GM19397 (cell line): ENCODE measurements around the gene CALR.
"Not testable (repeated sequence)": the region's sequence is repeated elsewhere in the genome, so short reads cannot be mapped to it uniquely, and the experiment has no call there.

Source experiments
- ATAC-seq: cut with Tn5 transposase; IDR thresholded peaks from one replicate; pipeline ENCODE4 v1.9.1; 2021; ENCODE audit warnings: mild to moderate bottlenecking, moderate library complexity; ENCODE audit not compliant: unreplicated experiment

CALR gene

DNA sequence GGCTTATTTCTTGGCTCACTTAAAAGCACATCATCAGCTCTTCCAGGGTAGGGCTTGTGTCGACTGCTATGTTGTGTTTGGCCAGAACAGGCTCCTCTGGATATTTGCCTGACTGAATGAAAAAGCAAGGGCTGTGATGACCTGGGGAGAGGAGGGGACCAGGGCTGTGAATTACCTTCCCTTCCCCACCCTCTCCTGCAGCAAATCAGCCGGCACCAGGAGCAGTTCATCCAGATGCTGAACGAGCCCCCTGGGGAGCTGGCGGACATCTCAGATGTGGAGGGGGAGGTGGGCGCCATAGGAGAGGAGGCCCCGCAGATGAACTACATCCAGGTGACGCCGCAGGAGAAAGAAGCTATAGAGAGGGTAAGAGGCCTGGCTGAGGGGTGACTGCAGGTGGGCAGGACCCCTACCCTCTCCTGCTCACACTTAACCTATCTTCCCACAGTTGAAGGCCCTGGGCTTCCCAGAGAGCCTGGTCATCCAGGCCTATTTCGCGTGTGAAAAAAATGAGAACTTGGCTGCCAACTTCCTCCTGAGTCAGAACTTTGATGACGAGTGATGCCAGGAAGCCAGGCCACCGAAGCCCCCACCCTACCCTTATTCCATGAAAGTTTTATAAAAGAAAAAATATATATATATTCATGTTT lies 14.2 kb downstream of the CALR start:
- ATAC-seq = no peak

DNA sequence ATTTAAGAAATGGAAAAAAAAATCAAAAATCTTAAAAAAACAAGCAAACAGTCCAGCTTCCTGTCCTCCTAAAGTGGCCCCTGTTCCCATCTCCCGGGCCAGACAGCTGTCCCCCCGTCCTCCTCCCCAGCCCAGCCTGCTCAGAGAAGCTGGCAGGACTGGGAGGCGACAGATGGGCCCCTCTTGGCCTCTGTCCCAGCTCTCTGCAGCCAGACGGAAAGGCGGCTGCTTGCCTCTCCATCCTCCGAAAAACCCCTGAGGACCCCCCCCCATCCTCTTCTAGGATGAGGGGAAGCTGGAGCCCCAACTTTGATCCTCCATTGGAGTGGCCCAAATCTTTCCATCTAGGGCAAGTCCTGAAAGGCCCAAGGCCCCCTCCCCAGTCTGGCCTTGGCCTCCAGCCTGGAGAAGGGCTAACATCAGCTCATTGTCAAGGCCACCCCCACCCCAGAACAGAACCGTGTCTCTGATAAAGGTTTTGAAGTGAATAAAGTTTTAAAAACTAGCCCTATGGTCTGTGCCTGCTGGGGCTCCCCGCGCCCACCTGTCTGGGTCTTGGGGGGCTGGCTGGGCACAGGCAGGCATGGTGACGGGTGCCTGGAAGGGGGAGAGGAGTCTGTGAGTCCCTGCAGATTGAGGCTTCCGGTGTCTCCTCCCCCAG lies 14.9 kb downstream of the CALR start:
- no peak for ATAC-seq

DNA sequence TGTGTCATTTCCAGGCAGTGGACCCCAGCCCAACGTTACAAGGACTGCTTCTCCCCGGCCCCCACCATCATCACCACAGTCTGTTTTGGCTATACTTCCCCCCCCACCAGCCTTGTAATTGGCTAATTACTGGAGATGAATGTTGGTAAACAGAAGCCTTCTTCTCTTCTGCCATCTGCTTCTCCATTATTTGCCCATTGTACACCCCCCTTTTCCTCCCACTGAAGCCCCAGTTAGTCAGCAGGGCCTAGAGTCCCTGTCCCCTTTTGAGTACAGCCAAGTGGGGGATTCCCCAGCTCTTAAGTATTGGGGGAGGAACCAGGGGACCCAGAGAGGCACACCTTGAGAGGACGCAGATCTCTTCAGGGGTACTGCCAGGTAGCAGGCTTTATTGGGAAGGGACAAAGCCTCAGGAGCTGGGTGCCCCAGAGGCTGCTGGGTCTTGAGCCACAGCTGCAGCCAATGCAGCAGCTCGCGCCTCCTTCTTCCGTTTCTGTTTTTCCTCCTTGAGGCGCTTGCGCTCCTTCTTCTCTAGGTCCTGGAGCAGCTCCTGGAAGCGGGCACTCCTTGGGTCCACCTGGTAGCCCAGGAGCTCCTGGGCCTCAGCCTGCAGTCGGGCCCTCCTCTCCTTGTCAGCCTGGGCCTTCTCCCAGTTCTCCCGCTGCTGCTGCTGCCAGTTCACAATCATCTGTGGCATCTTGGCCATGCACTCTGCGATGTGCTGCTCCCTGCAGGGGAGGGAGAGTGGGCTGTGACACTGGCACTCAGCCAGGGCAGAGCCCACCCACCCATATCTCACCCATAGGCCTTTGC lies 15.6 kb downstream of the CALR start:
- no peak for ATAC-seq

DNA sequence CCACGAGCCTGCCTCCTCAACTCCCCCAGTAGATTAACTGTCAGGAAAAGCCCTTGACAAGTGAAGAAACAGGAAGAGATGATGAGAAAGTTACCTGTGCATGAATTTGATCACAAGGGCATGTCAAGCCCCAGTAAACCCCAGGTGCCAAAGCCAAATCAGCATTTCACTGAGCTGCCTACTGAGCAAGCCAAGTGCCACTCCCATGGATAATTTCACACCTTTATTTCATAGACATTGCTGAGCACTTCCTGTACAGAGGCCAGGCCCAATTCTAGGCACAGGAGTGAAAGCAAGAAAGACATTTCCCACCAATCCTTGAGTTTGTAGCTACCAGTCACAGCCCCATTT lies 16.2 kb downstream of the CALR start:
- no peak for ATAC-seq

DNA sequence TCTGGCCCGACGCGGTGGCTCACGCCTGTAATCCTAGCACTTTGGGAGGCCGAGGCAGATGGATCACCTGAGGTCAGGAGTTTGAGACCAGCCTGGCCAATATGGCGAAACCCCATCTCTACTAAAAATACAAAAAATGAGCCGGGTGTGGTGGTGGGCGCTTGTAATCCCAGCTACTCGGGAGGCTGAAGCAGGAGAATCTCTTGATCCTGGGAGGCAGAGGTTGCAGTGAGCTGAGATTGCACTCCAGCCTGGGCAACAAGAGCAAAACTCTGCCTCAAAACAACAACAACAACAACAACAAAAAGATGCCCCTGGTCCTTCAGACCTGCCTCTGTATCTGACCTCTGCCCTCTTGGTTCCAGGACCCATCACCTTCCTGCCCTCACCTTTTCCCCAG lies 17.2 kb downstream of the CALR start:
- not testable (repeated sequence) for ATAC-seq

DNA sequence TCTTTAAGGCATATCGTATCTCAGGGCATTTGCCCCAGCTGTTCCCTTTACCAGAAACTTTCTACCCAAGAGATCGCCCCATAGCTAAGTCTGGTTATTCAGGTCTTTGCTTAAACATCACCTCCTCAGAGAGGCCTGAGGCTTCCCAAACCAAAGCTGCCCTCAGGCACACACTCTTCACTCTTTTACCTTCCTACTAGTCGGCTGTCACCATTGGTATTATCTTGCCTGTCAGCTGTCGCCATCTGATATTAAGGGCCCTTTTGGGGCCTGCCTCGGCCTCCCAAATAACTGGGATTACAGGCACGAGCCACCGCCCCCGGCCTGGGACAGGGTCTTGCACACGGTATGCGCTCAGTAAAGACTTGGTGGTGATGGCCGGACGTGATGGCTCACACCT lies 17.6 kb downstream of the CALR start:
- no peak for ATAC-seq

DNA sequence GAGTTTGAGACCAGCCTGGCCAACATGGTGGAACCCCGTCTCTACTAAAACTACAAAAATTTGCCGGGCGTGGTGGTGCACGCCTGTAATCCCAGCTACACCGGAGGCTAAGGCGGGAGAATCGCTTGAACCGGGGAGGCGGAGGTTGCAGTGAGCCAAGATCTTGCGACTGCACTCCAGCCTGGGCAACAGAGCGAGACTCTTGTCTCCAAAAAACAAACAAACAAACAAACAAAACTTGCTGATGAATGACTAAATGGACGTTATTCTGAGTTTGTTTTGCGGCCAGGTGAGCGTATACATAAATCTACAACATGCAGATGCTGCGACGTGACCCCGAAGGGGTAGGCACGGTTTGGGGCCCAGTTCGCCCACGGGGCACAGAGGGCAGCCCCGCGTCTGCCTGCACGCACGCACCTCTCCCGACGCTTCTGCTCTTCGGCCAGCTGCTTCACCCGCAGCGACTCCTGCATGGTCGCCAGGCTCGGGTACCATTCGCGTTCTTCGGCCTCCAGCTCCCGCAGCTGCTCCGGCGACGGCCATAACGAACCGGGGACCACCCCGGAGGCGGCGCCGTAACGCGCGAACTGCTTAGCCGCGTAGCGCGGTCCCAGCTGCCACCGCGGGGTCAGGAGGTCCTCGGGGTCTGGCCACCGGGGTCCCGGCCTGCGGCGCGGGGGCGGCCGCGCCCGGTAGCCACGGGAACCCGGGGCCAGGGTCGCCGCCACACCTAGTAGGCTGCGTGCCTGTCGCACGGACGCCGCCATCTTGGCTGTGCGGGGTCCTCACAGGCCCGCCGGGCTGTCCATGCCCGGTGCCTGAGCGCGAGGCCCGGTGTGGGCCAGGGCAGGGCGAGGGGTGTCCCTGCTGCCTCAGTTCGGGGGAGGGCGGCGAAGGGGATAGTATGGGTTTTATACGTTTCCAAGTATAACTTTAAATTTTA lies 18.3 kb downstream of the CALR start, which contains the start of gene GADD45GIP1:
Gene GADD45GIP1 (minus strand): TSS at position 778 of the 943 bp plus-strand sequence. CDS start 11 bp downstream, at position 767.
- ATAC-seq = peak; percentile 87

DNA sequence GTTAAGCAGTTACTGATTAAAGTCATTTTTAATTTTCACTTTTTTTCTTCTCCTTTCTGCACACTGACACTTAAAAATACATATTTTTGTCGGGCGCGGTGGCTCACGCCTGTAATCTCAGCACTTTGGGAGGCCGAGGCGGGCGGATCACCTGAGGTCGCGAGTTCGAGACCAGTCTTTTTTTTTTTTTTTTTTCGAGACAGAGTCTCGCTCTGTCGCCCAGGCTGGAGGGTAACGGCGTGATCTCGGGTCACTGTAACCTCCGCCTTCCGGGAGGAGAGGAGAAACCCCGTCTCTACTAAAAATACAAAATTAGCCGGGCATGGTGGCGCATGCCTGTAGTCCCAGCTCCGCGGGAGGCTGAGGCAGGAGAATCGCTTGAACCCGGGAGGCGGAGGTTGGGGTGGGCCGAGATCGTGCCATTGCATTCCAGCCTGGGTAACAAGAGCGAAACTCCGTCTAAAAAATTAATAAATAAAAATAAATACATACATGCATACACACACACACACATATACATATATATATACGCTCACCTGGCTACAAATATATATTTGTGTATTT lies 19.1 kb downstream of the CALR start:
- ATAC-seq = not testable (repeated sequence)

DNA sequence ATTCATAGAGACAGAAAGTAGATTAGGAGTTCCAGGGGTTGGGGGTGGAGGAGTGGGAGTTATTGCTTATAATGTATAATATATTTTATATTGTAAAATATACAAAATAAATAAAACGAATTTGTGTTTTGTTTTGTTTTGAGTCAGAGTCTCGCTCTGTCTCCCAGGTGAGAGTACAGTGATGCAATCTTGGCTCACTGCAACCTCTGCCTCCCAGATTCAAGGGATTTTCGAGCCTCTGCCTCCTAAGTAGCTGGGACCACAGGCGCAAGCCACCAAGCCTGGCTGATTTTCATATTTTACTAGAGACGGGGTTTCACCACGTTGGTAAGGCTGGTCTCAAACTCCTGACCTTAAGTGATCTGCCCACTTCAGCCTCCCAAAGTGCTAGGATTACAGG lies 21.1 kb downstream of the CALR start:
- no peak for ATAC-seq

DNA sequence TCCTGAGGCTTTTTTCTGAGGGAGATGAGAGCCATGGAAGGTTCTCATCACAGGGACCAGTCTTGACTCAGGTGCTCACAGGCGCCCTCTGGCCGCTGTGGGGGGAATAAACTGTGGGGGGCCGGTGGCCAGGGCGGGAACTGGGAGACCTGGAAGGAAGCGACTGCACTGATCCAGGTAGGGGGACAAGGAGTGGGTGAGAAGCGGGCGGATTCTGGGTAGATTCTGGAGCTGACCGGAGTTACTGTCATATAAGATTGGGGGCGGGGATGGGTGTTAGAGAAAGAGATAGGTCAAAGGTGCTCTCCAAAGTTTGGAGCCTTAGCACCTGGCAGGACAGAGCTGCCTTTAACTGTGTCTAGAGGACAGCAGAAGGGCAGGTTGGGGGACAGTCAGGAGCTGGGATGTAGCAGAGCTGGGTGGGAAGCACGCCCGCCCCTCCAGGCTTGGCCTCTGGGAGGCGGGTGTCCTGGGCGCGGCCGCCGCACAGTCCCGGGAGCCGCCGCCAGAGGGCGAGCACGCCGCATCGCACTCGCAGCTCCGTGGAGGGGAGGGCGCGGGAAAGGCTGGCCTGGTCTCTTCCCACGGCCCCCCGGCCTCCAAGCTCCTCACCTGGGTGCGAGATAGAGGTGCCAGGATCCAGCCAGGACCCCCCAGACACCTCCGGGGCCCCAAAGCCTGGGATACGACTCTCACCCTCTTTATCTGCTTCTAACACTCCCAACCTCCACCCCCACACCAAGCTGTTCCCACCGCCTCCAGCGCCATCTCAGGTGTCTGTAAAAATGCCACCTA lies 26.8 kb downstream of the CALR start:
- ATAC-seq = peak; percentile 79

DNA sequence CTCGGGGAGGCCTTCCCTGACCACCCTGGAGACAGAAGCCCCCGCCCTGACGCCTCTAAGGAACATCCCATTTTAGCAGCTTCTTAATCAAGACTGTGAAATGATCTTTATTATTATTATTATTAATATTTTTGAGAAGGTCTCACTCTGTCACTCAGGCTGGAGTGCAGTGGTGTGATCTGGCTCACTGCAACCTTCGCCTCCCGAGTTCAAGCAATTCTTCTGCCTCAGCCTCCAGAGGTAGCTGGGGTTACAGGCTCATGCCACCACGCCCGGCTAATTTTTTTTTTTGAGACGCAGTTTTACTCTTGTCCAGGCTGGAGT lies 27.4 kb downstream of the CALR start:
- ATAC-seq = no peak

DNA sequence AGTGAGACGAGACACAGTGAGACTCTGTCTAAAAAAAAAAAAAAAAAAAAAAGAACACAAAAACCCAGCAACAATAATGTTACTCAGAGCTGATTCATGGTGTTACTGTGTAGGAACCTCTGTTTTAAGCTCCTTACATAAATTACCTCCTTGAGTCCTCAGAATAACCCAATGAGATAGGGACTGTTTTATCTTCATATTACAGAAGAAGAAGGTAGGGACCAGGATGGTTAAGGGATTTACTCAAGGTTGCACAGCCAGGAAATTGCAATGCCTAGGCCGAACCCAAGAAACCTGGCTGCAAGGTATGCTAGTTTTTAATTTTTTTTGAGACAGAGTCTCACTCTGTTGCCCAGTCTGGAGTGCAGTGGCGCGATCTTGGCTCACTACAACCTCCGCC lies 29.5 kb downstream of the CALR start:
- ATAC-seq = no peak

DNA sequence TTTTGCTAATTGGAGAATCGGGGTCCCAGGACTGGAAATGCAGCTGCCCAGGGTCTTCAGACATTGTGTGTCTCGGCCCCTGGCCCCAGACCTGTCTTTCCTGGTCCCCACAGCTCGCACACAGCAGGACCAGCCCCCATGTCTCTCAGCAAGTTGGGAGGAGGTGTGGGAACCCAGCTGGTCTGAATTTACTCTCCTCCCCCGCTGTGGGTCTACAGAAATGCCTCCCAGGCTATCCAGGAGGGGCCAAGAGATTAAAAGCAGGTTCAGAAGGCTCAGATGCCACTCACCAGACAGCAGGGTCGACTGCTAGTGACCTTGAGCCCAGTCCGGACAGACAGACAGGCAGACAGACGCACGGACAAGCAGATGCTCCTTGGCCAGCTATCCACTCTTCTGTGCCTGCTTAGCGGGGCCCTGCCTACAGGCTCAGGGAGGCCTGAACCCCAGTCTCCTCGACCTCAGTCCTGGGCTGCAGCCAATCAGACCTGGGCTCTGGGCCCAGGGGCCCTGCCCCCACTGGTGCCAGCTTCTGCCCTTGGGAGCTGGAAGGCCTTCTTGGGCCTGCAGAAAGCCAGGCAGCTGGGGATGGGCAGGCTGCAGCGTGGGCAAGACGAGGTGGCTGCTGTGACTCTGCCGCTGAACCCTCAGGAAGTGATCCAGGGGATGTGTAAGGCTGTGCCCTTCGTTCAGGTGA lies 31.0 kb downstream of the CALR start, which contains the start of gene DAND5:
Gene DAND5 (plus strand): TSS at position 285 of the 697 bp plus-strand sequence. CDS start 85 bp downstream, at position 370.
- ATAC-seq = no peak

DNA sequence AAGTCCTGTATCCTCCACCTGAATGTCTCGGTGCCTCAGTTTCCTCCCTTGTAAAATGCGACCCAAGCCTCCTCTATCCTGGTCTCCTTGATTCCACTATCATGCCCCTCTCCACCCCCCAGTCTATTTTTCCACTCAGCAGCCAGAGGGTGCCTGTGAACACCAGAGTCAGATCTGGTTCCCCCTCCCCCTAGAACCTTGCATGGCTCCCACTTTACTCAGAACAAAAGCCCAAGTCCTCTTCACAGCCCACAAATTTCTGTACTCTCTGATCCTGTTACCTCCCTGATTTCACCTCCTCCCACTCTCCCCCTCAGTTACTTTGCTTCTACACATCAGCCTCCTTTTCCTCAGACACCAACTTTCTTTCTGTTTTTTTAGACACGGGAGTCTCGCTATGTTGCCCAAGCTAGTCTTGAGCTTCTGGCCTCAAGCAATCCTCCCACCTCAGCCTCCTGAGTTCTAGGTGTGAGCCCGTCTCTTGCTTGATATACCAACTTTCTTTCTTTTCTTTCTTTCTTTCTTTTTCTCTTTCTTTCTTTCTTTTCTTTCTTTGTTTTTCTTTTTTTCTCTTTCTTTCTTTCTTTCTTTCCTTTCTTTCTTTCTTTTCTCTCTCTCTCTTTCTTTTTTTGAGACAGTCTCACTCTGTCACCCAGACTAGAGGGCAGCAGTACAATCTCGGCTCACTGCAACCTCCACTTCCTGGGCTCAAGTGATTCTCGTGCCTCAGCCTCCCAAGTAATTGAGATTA lies 31.8 kb downstream of the CALR start:
- ATAC-seq = no peak

DNA sequence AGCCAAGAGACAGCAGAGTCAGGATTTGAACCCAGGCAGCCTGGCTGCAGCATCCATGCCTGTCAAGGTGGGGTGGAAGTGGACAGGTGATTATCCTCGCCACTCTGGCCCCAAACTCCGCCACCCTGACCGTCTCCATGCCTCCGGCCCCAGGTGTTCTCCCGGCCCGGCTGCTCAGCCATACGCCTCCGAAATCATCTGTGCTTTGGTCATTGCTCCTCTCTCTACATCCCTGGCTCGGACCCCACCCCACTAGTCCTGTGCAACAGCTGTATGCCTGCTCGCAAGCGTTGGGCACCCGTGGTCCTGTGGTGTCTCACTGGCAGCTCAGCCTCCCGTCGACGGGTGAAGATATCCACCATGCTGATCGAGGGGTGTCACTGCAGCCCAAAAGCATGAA lies 34.8 kb downstream of the CALR start:
- no peak for ATAC-seq

DNA sequence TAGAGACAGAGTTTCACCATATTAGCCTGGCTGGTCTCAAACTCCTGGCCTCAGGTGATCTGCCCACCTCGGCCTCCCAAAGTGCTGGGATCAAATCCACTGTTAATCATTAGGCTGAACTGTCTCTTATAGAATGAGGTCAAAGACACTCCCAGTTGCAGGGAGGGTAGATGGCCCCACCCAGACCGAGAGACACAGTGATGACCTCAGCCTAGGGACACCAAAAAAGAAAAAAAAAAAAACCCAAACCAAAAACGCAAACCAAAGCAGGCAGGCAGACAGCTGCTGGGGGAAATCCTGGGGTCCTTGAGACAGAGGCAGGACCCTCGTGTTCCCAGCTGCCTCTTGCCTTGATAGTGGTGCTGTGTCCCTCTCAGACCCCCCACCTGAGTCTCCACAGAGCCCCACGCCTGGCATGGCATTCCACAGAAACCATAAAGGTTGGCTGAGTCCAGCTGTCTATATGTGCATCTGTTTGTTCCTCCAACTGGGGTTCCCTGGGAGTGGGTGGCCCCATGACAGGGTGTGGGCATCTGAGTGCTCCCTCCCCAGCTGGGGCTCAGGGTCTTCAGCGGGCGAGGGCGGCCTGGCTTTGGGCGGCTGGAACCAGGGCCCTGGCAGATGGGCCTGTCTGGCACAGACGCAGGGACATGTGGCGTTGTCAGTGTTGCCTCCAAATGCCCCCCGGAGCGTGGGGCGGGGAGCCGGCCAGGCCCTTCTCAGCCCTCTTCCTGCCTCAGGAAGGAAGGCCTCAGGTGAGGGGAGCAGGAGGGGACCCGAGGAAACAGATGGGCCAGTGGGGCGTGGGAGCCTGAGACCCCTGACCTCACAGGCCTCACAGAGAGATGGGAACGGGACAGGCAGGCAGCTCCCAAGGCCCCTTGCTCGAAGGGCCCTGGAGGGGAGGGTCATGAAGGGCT lies 36.2 kb downstream of the CALR start:
- ATAC-seq = no peak

DNA sequence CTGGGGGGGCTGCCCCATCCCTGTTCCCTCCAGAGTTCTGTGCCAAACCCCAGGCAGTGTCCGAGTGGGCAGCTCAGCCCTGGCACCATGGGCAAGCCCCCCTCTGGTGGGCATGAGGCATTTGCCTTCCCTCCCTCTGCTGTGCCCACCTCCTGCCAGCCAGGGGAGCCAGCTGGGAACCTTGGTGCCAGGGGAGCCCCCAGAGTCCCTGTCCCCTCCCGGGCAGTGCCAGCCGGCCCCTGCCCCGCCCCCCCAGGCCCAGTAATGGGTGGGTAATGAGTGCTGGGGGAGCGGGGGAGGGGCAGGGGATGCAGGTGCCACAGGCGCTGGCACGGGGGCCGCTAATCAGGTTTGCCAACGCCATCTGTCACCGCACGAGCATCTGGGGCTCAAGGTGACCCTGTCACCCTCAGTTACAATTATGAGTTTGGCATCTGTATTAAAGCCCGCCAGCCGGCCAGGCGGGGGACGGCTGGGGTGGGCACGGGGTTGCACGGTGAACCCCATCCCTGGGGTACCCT lies 36.9 kb downstream of the CALR start:
- ATAC-seq = no peak
